Stimulated activated CD8-positive, alpha-beta memory T cell treated with anti-CD3 and anti-CD28 coated beads, Interleukin-4, amount 100 ng/mL, for 1 hour (primary cell): Measurements from ENCODE around the gene GRID1.
"Not testable (repeated sequence)": the region's sequence is repeated elsewhere in the genome, so short reads cannot be mapped to it uniquely, and the experiment has no call there.

Experiments used
- DNase-seq, 2 donors: peaks; one replicate each; pipeline ENCODE4 v3.0.0-alpha.2; 2020; ENCODE audit warnings: low read depth in 2 of 2, low spot score in 1 of 2

Gene GRID1

DNA sequence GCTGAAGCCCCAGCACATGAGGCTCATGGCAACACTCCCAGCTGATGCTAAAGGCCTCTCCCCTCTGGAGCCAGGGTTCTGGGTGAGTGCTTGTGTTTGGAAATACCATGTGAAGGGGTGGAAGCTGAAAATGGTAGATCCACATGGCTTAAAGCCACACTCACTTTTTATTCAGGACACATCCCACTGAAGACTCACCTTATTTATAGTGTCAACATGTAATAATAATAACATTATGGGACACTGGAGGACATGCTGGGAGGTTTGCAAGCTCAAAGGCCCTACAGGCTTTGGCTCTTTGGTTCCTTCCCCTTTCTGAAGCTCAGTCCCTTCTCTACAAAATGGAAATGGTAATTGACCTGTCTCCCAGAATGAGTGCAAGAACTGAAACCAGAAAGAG, 318.0 kb downstream of the GRID1 start:
- no peak for DNase-seq

GRCh38 chr10:86047588-86047987, 319.0 kb downstream of the GRID1 start:
- no peak for DNase-seq

GRCh38 chr10:86046845-86047460, 319.6 kb downstream of the GRID1 start:
- DNase-seq = no peak

- no peak for DNase-seq
These were observed 320.7 kb downstream of the GRID1 start for GRCh38 chr10:86045896-86046295.

GRCh38 chr10:86044029-86044428, 322.6 kb downstream of the GRID1 start:
- no peak for DNase-seq

- DNase-seq = no peak
These were observed 323.4 kb downstream of the GRID1 start for GRCh38 chr10:86043236-86043635.

- DNase-seq = no peak
These were observed 324.4 kb downstream of the GRID1 start for GRCh38 chr10:86042161-86042560.

- no peak for DNase-seq
These were observed 325.5 kb downstream of the GRID1 start for GRCh38 chr10:86041116-86041515.

DNA sequence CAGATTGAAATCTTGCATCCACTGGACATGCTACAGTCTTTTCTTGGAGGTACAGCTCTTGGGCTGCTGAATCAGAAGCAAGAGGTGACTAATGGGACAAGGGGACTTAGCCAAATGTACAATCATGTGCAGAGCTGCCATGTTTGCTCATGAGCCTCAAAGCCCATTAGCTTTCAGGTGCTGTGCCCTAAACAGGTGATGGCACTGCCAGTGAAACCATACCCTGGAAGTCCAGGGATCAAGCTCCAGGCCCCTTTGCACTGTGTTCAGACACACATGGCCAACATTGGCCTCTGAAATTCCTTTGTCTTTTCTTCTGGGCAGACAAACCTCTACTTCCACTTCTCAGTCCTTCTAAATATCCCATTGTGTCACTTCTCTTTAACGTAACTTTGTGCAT, 328.2 kb downstream of the GRID1 start:
- DNase-seq = no peak

GRCh38 chr10:86037096-86037495, 329.5 kb downstream of the GRID1 start:
- no peak for DNase-seq

DNA sequence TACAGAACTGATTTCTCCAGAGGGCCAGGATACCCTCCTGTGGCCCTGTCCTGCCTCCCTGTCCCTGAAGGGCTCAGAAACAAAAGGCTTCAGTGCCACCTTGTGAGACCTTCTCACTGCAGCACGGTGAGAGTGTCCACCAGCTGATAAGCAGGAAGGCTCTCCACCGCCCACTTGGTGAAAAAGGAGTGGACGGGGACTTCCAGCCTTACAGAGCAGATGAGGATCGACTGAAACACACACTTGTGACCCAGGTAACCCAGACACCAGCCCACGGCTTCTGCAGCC, 330.1 kb downstream of the GRID1 start:
- DNase-seq = no peak

- DNase-seq = no peak
These were observed 330.6 kb downstream of the GRID1 start for GRCh38 chr10:86035791-86036543.

DNA sequence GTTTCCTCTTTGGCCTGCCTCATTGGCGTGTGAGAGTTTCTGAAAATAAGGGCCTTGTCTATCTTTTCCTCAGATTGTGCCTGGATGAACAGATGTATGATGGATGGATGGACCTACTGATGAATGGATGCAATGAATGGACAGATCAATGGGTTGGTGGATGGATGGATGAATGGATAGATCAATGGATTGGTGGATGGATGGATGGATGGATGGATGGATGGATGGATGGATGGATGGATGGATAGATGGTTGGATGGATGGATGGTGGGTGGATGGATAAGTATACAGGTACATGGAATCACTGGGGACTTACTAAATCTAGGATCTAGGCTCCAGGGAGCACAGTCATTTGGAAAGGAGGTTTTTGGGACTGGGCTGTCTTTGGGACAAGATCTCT, 331.9 kb downstream of the GRID1 start:
- no peak for DNase-seq

DNA sequence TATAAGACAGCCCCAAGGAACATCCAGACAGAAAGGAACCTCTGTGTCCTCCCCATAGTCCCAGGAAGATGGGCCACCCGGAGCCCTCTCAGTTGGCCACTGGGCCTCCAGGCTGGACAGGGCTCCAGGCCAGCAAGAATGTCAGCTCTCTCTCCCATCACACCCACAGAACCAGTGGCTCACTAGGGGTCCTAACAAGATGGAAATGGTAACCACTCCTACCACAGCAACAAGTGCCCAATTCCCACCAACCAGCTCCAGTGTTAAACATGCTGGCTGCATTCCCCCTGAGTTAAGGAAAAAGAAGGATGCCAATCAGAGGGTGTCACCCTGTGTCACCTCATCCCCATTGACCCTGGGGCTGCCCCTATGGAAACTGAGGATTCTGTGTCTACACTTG, 333.0 kb downstream of the GRID1 start:
- DNase-seq = no peak

DNA sequence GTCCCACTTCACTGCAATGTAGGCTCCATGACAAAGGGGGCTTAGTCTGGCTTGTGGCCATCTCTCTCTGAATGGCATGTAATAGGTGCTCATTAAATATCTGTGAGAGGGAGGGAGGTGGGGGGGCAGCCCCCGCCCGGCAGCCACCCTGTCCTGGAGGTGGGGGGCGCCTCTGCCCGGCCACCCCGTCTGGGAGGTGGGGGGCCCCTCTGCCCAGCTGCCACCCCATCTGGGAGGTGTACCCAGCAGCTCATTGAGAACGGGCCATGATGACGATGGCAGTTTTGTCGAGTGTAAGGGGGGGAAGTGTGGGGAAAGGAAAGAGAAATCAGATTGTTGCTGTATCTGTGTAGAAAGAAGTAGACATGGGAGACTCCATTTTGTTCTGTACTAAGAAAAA, 334.5 kb downstream of the GRID1 start:
- not testable (repeated sequence) for DNase-seq

GRCh38 chr10:86030312-86030711, 336.3 kb downstream of the GRID1 start:
- DNase-seq = no peak

DNA sequence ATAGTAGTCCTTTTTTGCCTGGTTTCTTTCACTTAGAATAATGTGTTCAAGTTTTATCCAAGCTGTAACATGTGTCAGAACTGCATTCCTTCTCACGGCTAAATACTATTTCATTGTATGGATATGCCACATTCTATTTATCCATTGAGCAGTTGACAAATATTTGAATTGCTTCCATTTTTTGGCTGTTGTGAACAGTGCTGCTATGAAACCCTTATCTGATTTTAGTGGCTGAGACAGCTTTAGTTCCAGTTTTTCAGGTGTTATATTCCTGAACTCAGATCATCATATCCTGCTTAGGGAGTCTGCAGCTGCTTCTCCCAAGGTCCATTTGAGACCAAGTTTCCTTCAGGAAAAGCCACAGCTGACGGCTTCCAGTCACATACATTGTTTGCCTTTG, 339.2 kb downstream of the GRID1 start:
- no peak for DNase-seq

GRCh38 chr10:86025509-86025908, 341.1 kb downstream of the GRID1 start:
- no peak for DNase-seq

GRCh38 chr10:86024281-86025041, 342.1 kb downstream of the GRID1 start:
- DNase-seq = no peak

DNA sequence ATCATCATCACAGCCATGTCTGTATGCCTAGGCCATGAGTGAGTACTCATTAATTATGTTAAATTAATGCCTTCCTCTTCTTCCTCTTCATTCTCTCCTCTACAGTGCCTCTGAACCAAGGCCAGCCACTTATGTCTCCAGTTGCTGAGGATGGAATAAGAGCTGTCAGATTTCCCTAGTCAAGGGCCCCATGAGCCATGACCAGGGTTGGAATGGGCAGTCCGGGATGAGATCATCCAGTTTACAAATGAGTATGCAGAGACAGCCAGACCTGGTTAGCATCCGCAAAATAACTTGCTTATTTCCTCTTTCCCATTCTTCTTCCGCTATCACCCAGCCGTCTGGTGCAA, 342.7 kb downstream of the GRID1 start:
- no peak for DNase-seq

DNA sequence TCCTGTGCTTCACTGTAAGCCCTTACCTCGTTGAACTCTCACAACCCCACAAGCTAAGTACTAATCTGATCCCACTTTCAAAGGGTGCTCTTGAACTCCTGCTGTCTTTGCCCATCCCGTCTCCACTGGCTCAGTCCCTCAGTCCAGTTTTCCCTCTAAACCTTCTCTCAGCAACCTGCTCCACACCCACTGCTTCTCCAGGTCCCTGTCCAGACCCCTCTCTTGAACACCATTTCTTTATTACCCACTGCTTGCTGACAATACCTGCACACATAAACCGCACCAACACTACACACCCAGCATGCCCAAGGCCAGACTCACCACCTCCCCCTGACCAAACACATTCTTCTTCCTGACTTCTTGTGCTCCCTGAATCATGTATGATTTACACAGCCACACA, 343.3 kb downstream of the GRID1 start:
- DNase-seq = no peak

DNA sequence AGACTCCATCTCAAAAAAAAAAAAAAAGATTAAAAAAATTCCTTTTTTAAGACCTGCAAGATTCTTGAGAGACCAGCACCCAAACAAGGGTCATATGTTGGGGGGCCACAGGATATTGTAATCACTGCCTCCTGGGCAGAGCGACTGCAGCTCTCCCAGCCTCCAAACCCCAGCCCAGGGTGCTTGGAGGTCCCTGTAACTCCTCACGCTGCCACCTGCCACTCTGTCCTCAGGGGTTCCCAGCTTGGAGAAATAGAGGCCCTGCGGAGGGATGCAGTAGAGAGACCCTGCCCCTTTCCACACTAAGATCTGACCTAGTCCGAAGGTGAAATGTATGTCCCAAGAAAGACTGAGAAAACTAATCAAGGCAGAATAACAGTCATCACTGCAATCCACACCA, 343.7 kb downstream of the GRID1 start:
- DNase-seq = no peak

DNA sequence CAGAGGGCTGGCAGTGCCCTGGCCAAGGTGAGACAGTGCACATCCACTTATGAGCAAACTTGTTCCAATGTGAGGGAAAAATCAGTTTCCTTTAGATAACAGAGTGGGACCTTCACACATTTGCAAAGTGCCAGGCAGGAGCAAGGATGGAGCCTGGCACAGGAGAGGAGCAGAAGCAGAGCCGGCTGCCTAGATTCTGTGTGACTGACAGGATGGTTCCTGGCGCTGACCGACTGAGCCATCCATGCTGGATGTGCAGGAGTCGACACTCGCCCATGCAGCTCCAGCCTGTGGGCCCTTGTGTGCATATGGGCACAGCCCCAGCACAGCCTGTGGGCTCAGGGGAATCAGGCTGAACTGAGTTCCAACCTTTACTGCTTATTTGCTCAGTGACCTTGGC, 346.5 kb downstream of the GRID1 start:
- no peak for DNase-seq
